ENCODE results near the gene TMEM255B.

Gene TMEM255B

GRCh38 chr13:113766035-113766800 is 7.2 kb downstream of the TMEM255B start:
- no peak for ATAC-seq
- no peaks in the 10 kb centered on the region for H3K36me3 Mint-ChIP-seq
- no peaks in the 10 kb centered on the region for H3K4me1 Mint-ChIP-seq
- peaks cover 50% of the 10 kb centered on the region for H3K27me3 Mint-ChIP-seq
- no peaks in the 10 kb centered on the region for H3K9me3 Mint-ChIP-seq
- no peak overlapping the region for H3K27ac Mint-ChIP-seq
- no peak overlapping the region for H3K4me3 Mint-ChIP-seq

GRCh38 chr13:113767366-113767765 is 8.3 kb downstream of the TMEM255B start:
- H3K27ac Mint-ChIP-seq = no peak overlapping the region
- no peaks in the 10 kb centered on the region for H3K4me1 Mint-ChIP-seq
- peaks cover 39% of the 10 kb centered on the region for H3K27me3 Mint-ChIP-seq
- no peak overlapping the region for H3K4me3 Mint-ChIP-seq
- peaks cover 2% of the 10 kb centered on the region for H3K9me3 Mint-ChIP-seq
- no peaks in the 10 kb centered on the region for H3K36me3 Mint-ChIP-seq
- no peak for ATAC-seq

- H3K4me3 Mint-ChIP-seq = no peak overlapping the region
- peaks cover 2% of the 10 kb centered on the region for H3K9me3 Mint-ChIP-seq
- ATAC-seq = no peak
- H3K4me1 Mint-ChIP-seq = no peaks in the 10 kb centered on the region
- H3K36me3 Mint-ChIP-seq = no peaks in the 10 kb centered on the region
- H3K27me3 Mint-ChIP-seq = peaks cover 30% of the 10 kb centered on the region
- no peak overlapping the region for H3K27ac Mint-ChIP-seq
These were observed 9.2 kb downstream of the TMEM255B start for GRCh38 chr13:113768018-113768905.

- peaks cover 2% of the 10 kb centered on the region for H3K9me3 Mint-ChIP-seq
- no peaks in the 10 kb centered on the region for H3K36me3 Mint-ChIP-seq
- no peak overlapping the region for H3K4me3 Mint-ChIP-seq
- no peak overlapping the region for H3K27ac Mint-ChIP-seq
- peaks cover 22% of the 10 kb centered on the region for H3K27me3 Mint-ChIP-seq
- ATAC-seq = no peak
- no peaks in the 10 kb centered on the region for H3K4me1 Mint-ChIP-seq
These were observed 10.1 kb downstream of the TMEM255B start for GRCh38 chr13:113769106-113769505.

GRCh38 chr13:113769881-113770280 is 10.9 kb downstream of the TMEM255B start:
- Mint-ChIP-seq H3K27me3 (peaks cover 21% of the 10 kb centered on the region), H3K4me3 (no peak overlapping the region), H3K27ac (no peak overlapping the region), H3K4me1 (no peaks in the 10 kb centered on the region), H3K9me3 (peaks cover 2% of the 10 kb centered on the region), H3K36me3 (no peaks in the 10 kb centered on the region)
- no peak for ATAC-seq

GRCh38 chr13:113770441-113770840 is 11.4 kb downstream of the TMEM255B start:
- H3K27me3 Mint-ChIP-seq = peaks cover 19% of the 10 kb centered on the region
- no peaks in the 10 kb centered on the region for H3K36me3 Mint-ChIP-seq
- no peak overlapping the region for H3K27ac Mint-ChIP-seq
- H3K4me1 Mint-ChIP-seq = no peaks in the 10 kb centered on the region
- H3K9me3 Mint-ChIP-seq = peaks cover 2% of the 10 kb centered on the region
- ATAC-seq = no peak
- H3K4me3 Mint-ChIP-seq = no peak overlapping the region

- no peak for ATAC-seq
- H3K36me3 Mint-ChIP-seq = no peaks in the 10 kb centered on the region
- H3K4me3 Mint-ChIP-seq = no peak overlapping the region
- H3K27me3 Mint-ChIP-seq = peaks cover 14% of the 10 kb centered on the region
- no peak overlapping the region for H3K27ac Mint-ChIP-seq
- no peaks in the 10 kb centered on the region for H3K4me1 Mint-ChIP-seq
- peaks cover 2% of the 10 kb centered on the region for H3K9me3 Mint-ChIP-seq
These were observed 11.9 kb downstream of the TMEM255B start for GRCh38 chr13:113770937-113771336.

GRCh38 chr13:113771709-113772331 is 12.8 kb downstream of the TMEM255B start:
- Mint-ChIP-seq H3K9me3 (peaks cover 2% of the 10 kb centered on the region), H3K4me3 (no peak overlapping the region), H3K27me3 (peaks cover 15% of the 10 kb centered on the region), H3K4me1 (no peaks in the 10 kb centered on the region), H3K36me3 (no peaks in the 10 kb centered on the region), H3K27ac (no peak overlapping the region)
- ATAC-seq = no peak

- H3K4me1 Mint-ChIP-seq = no peaks in the 10 kb centered on the region
- H3K27ac Mint-ChIP-seq = no peak overlapping the region
- H3K9me3 Mint-ChIP-seq = peaks cover 2% of the 10 kb centered on the region
- no peaks in the 10 kb centered on the region for H3K36me3 Mint-ChIP-seq
- H3K27me3 Mint-ChIP-seq = peaks cover 32% of the 10 kb centered on the region
- no peak overlapping the region for H3K4me3 Mint-ChIP-seq
- no peak for ATAC-seq
These were observed 15.4 kb downstream of the TMEM255B start for GRCh38 chr13:113774177-113775107.

- no peaks in the 10 kb centered on the region for H3K36me3 Mint-ChIP-seq
- peaks cover 33% of the 10 kb centered on the region for H3K27me3 Mint-ChIP-seq
- H3K4me3 Mint-ChIP-seq = no peak overlapping the region
- peaks cover 2% of the 10 kb centered on the region for H3K9me3 Mint-ChIP-seq
- H3K27ac Mint-ChIP-seq = no peak overlapping the region
- no peaks in the 10 kb centered on the region for H3K4me1 Mint-ChIP-seq
- no peak for ATAC-seq
These were observed 16.6 kb downstream of the TMEM255B start for GRCh38 chr13:113775451-113776145.

- Mint-ChIP-seq H3K9me3 (peaks cover 2% of the 10 kb centered on the region), H3K27ac (no peak overlapping the region), H3K27me3 (peaks cover 33% of the 10 kb centered on the region), H3K4me3 (no peak overlapping the region), H3K4me1 (no peaks in the 10 kb centered on the region), H3K36me3 (no peaks in the 10 kb centered on the region)
- no peak for ATAC-seq
These were observed 17.5 kb downstream of the TMEM255B start for GRCh38 chr13:113776231-113777125.

GRCh38 chr13:113777311-113778260 is 18.6 kb downstream of the TMEM255B start:
- Mint-ChIP-seq H3K36me3 (no peaks in the 10 kb centered on the region), H3K27ac (no peak overlapping the region), H3K27me3 (peaks cover 33% of the 10 kb centered on the region), H3K4me3 (no peak overlapping the region), H3K4me1 (no peaks in the 10 kb centered on the region), H3K9me3 (no peaks in the 10 kb centered on the region)
- ATAC-seq = no peak
